GM23338 (cell line): ENCODE measurements around the gene ARHGAP10.

Source experiments
- EZH2 ChIP-seq: fragments of 200-600 bp; sonication (generic); IDR thresholded peaks from one replicate; pipeline ENCODE4 v1.8.0; 2017; ENCODE audit warnings: antibody characterized with exemption, mild to moderate bottlenecking, low read depth; ENCODE audit not compliant: unreplicated experiment
- EZH2phosphoT487 ChIP-seq: fragments of 200-600 bp; sonication (generic); IDR thresholded peaks from one replicate; pipeline ENCODE4 v1.8.1; 2018; ENCODE audit warnings: antibody characterized with exemption; ENCODE audit not compliant: unreplicated experiment
- POLR2AphosphoS5 ChIP-seq: IDR thresholded peaks from 2 replicates; pipeline ENCODE4 v1.6.1; 2016; ENCODE audit warnings: antibody characterized with exemption, low read depth
- STAT1 ChIP-seq: IDR thresholded peaks from one replicate; pipeline ENCODE4 v1.6.1; 2016; ENCODE audit warnings: antibody characterized with exemption; ENCODE audit not compliant: unreplicated experiment
- TF ChIP-seq, protein P1 (sequence below), 2 experiments: fragments of 200-600 bp in 1 of 2; sonication (generic) in 1 of 2; conservative IDR thresholded peaks; 2 replicates each; pipeline versions ENCODE4 v1.5.1 to v1.6.1; 2016 to 2017; ENCODE audit warnings: antibody characterized with exemption in 2 of 2, low read depth in 2 of 2, mild to moderate bottlenecking in 2 of 2, moderate library complexity in 1 of 2

GRCh38 chr4:148074462-148074861 lies 342.6 kb downstream of the ARHGAP10 start:
- TF ChIP-seq, protein P1, sequence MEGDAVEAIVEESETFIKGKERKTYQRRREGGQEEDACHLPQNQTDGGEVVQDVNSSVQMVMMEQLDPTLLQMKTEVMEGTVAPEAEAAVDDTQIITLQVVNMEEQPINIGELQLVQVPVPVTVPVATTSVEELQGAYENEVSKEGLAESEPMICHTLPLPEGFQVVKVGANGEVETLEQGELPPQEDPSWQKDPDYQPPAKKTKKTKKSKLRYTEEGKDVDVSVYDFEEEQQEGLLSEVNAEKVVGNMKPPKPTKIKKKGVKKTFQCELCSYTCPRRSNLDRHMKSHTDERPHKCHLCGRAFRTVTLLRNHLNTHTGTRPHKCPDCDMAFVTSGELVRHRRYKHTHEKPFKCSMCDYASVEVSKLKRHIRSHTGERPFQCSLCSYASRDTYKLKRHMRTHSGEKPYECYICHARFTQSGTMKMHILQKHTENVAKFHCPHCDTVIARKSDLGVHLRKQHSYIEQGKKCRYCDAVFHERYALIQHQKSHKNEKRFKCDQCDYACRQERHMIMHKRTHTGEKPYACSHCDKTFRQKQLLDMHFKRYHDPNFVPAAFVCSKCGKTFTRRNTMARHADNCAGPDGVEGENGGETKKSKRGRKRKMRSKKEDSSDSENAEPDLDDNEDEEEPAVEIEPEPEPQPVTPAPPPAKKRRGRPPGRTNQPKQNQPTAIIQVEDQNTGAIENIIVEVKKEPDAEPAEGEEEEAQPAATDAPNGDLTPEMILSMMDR (conservative IDR thresholded peaks at IDR 0.05; ENCODE audit: low read depth in 2 of 2): no peak
- no peak for TF ChIP-seq POLR2AphosphoS5
- TF ChIP-seq EZH2phosphoT487: no peak
- no peak for TF ChIP-seq EZH2
- no peak for TF ChIP-seq STAT1
